Activated effector memory CD4-positive, alpha-beta T cell treated with Interleukin-2 at 50 U/mL for 16 hours (primary cell): ENCODE data around the gene KLF9.

Experiments used
- DNase-seq: peaks from one replicate; pipeline ENCODE4 v3.0.0-alpha.2; 2020

The KLF9 gene

DNA sequence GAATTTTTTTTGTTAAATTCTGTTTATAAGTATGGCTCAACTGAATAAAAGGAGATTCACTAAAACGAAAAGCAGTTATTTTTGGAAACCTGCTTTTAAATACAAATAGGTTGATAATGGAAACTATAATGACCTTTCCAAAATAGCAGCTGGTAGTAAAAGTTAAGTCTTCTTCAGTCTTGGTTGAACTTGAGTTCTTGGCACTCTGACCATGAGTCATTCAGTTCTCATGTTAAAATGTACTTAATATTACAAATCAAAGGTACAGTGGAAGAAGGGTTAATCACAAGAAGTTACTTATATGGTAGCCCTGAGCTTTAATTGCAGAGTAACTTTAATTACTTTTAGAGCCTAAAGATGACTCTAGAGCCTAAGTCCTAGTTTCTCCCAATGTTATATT is 62.1 kb downstream of the KLF9 start:
- DNase-seq = no peak

DNA sequence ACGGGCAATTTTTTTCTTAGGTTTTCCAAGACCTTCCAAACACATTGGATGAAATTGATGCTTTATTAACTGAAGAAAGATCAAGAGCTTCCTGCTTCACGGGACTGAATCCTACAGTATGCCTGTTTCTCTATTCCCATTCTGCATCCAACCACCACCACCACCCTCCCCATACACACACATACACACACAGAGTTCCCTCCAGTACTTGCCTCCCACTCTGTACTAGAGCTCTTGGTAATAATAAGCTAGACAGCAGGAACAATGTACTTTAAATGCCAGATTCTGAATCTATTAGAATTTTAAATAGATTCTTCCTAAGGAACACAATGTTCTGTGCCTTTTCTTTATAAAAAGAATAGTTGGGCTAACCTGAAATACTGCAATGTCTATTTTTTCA is 67.4 kb downstream of the KLF9 start:
- no peak for DNase-seq

DNA sequence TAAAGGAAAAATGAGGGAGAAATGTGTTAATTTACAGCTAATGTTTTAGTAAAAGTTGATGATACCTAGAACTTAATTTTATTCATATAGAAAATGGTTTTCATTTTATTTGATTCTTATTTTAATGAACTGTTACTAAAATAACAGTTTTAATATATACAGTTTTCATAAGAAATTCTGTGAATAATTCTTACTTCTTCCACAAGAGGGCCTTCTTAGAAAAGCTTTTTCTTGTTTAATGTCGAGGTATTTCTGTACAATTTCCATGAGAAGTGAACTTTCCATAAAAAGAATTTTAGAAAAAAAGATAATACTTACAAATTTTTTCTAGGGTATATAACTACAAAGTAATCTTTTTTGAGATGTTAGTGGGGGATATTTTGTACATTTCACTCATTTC is 73.9 kb downstream of the KLF9 start:
- no peak for DNase-seq
